Measurements from ENCODE around the gene COL2A1. TPM values are rescaled to one million over a fixed set of nuclear protein-coding genes. Genes with fewer than 3 reads are reported as not detected.

COL2A1 gene
- total RNA-seq, 1 donor from 2014 or later, result 3.8 TPM

- H3K36me3 ChIP-seq (ENCODE audit: control insufficient read depth, insufficient read depth, low read length), result no peaks in the 10 kb centered on the region
- no peak for DNase-seq (ENCODE audit: low read depth)
- no peak overlapping the region for H3K4me3 ChIP-seq (ENCODE audit: low read depth, low read length)
- no peak for TF ChIP-seq CTCF (IDR thresholded peaks at IDR 0.05; ENCODE audit: insufficient read depth, low read length, poor library complexity, severe bottlenecking)
- H3K27me3 ChIP-seq (ENCODE audit: control insufficient read depth, insufficient read depth, low read length), result peaks cover 12% of the 10 kb centered on the region
Observed at GRCh38 chr12:47987411-47988072, 16.7 kb downstream of the COL2A1 start.

- H3K27me3 ChIP-seq (ENCODE audit: control insufficient read depth, insufficient read depth, low read length), result peaks cover 11% of the 10 kb centered on the region
- no peak for TF ChIP-seq CTCF (IDR thresholded peaks at IDR 0.05; ENCODE audit: insufficient read depth, low read length, poor library complexity, severe bottlenecking)
- DNase-seq (ENCODE audit: low read depth), result no peak
Observed at GRCh38 chr12:47986832-47987231, 17.4 kb downstream of the COL2A1 start.

GRCh38 chr12:47986291-47986660 lies 18.0 kb downstream of the COL2A1 start:
- Histone ChIP-seq H3K27me3 (ENCODE audit: control insufficient read depth, insufficient read depth, low read length) (peaks cover 12% of the 10 kb centered on the region), H3K4me3 (ENCODE audit: low read depth, low read length) (no peak overlapping the region), H3K36me3 (ENCODE audit: control insufficient read depth, insufficient read depth, low read length) (no peaks in the 10 kb centered on the region)
- no peak for TF ChIP-seq CTCF (IDR thresholded peaks at IDR 0.05; ENCODE audit: insufficient read depth, low read length, poor library complexity, severe bottlenecking)
- DNase-seq (ENCODE audit: low read depth), result no peak

More at GRCh38 chr12:47986832-47987231, 17.4 kb downstream of the COL2A1 start:
- H3K4me3 ChIP-seq (ENCODE audit: low read depth, low read length), result no peak overlapping the region
- no peaks in the 10 kb centered on the region for H3K36me3 ChIP-seq (ENCODE audit: control insufficient read depth, insufficient read depth, low read length)

GRCh38 chr12:47985596-47986290 lies 18.5 kb downstream of the COL2A1 start:
- TF ChIP-seq CTCF (IDR thresholded peaks at IDR 0.05; ENCODE audit: insufficient read depth, low read length, poor library complexity, severe bottlenecking), result no peak
- Histone ChIP-seq H3K36me3 (ENCODE audit: control insufficient read depth, insufficient read depth, low read length) (no peaks in the 10 kb centered on the region), H3K4me3 (ENCODE audit: low read depth, low read length) (no peak overlapping the region), H3K27me3 (ENCODE audit: control insufficient read depth, insufficient read depth, low read length) (peaks cover 12% of the 10 kb centered on the region)
- DNase-seq (ENCODE audit: low read depth), result no peak

GRCh38 chr12:47984331-47984801 lies 19.9 kb downstream of the COL2A1 start:
- H3K4me3 ChIP-seq (ENCODE audit: low read depth, low read length), result no peak overlapping the region
- peaks cover 10% of the 10 kb centered on the region for H3K27me3 ChIP-seq (ENCODE audit: control insufficient read depth, insufficient read depth, low read length)
- no peaks in the 10 kb centered on the region for H3K36me3 ChIP-seq (ENCODE audit: control insufficient read depth, insufficient read depth, low read length)
- no peak for TF ChIP-seq CTCF (IDR thresholded peaks at IDR 0.05; ENCODE audit: insufficient read depth, low read length, poor library complexity, severe bottlenecking)
- DNase-seq (ENCODE audit: low read depth), result no peak
